Lung (tissue), 12 donors: ENCODE measurements around the gene NEURL4. TPM values are rescaled to one million over a fixed set of nuclear protein-coding genes. Genes with fewer than 3 reads are reported as not detected.

ENCODE experiments used
- ATAC-seq: fragments of 200-7000 bp; cut with Tn5 transposase; one replicate; pipeline ENCODE4 v1.9.1; 2020; ENCODE audit warnings: moderate number of reproducible peaks; ENCODE audit not compliant: insufficient read depth, low FRiP score
- DNase-seq, 3 donors: peaks; one replicate each; pipeline ENCODE4 v3.0.0-alpha.2; 2013 to 2017
- H3K27ac ChIP-seq, 2 donors: one replicate each; pipeline ENCODE4 v1.5.1; 2013; ENCODE audit warnings: mild to moderate bottlenecking in 2 of 2, moderate library complexity in 2 of 2, control low read depth in 1 of 2, inconsistent platforms in 1 of 2, low read depth in 1 of 2, low read length in 1 of 2
- H3K27me3 ChIP-seq, 3 donors: one replicate each; pipeline ENCODE4 v1.5.1; 2013; ENCODE audit warnings: low read length in 2 of 3; ENCODE audit not compliant: control insufficient read depth in 3 of 3, insufficient read depth in 3 of 3
- H3K36me3 ChIP-seq, 4 donors: one replicate each; pipeline ENCODE4 v1.5.1; 2013; ENCODE audit warnings: low read length in 4 of 4, mild to moderate bottlenecking in 1 of 4, moderate library complexity in 1 of 4; ENCODE audit not compliant: control insufficient read depth in 4 of 4, insufficient read depth in 4 of 4
- H3K4me1 ChIP-seq, 5 donors: one replicate each; pipeline ENCODE4 v1.5.1; 2013; ENCODE audit warnings: low read length in 5 of 5, mild to moderate bottlenecking in 2 of 5, moderate library complexity in 1 of 5; ENCODE audit not compliant: control insufficient read depth in 5 of 5, insufficient read depth in 5 of 5
- H3K4me3 ChIP-seq: one replicate; pipeline ENCODE4 v1.5.1; 2013; ENCODE audit warnings: mild to moderate bottlenecking, control low read depth, moderate library complexity
- H3K9ac ChIP-seq, 2 donors: one replicate each; pipeline ENCODE4 v1.5.1; 2013; ENCODE audit warnings: low read length in 2 of 2, control low read depth in 1 of 2; ENCODE audit not compliant: insufficient read depth in 1 of 2
- H3K9me3 ChIP-seq, 4 donors: one replicate each; pipeline ENCODE4 v1.5.1; 2013; ENCODE audit warnings: low read length in 3 of 4, mild to moderate bottlenecking in 1 of 4, moderate library complexity in 1 of 4; ENCODE audit not compliant: control insufficient read depth in 4 of 4, insufficient read depth in 3 of 4
- WGBS, 2 donors: extraction: QIAGEN DNeasy Blood & Tissue Kit; methylation state at CpG; one replicate each; pipeline ENCODE4 v1.1.7; 2013; 5-methylcytosine and 5-hydroxymethylcytosine counted together
- polyA plus RNA-seq, 2 donors: library from polyadenylated mRNA; stranded (reverse); fragments of 200-250 nt; gene quantifications; one replicate each; pipeline ENCODE4 v1.2.1, GENCODE V29; 2013
- total RNA-seq, 2 donors: library from RNA; depleted of rRNA in 1 of 2; stranded (reverse); fragments of >200 nt in 1 of 2; gene quantifications; one replicate each; pipeline ENCODE4 v1.2.1, GENCODE V29; 2014 to 2021
- TF ChIP-seq, protein P1 (sequence below): IDR thresholded peaks from 2 replicates; pipeline ENCODE4 v1.5.1; 2012; ENCODE audit warnings: mild to moderate bottlenecking; ENCODE audit errors: control extremely low read depth, extremely low read depth
- donor health status: control.
- donor health status: control.
- donor health status: Bipolar disorder and iron deficiency.
- donor health status: healthy.
- donor health status: DM: yes; HTN: yes; CAD: no.

NEURL4 gene
- total and polyA plus RNA-seq, 4 donors: 17.3 to 33.9 (median 24.3) TPM

DNA sequence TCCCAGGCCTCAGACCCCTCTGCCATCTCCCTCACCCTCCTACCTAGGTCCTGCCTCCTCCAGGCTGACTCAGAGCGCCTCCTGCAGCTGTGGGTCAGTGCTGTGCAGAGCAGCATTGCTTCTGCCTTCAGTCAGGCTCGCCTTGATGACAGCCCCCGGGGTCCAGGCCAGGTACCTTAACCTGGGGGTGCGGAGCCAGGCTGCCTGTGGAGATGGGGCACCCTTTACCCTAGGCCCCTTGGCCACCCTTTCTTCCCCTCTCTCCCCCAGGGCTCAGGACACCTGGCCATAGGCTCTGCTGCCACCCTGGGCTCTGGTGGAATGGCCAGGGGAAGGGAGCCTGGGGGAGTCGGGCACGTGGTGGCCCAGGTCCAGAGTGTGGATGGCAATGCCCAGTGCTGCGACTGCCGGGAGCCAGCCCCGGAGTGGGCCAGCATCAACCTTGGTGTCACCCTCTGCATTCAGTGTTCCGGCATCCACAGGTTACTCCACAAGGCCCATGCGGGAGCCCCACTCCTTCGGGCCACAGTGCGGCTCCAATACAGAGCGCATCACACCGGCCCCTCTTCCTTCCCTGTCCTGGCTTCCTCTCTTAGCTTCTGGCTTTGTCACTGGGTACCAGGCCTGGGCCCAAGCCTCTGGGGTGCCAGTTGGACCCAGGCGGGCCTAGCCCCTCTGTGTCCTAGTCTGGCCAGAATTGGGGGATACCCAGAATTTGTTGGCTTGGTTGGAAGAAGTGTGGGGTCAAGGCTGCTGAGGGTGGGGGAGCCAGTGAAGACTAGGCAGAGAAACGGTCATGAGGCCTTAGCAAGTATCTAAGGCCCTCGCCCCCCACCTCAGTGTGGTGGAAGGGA lies 17.9 kb upstream of the NEURL4 start:
- H3K4me1 ChIP-seq: peaks cover 0 to 17% (median 4%) of the 10 kb centered on the region in 5 donors
- WGBS, 2 donors: 78 to 90% methylated on average over 18 of the region's 18 CpGs
- H3K4me3 ChIP-seq: no peak overlapping the region
- no peak overlapping the region for H3K27ac ChIP-seq
- H3K27me3 ChIP-seq: no peaks in the 10 kb centered on the region
- ATAC-seq (no peak), DNase-seq (no peak)
- H3K36me3 ChIP-seq: no peaks in the 10 kb centered on the region
- H3K9me3 ChIP-seq: no peaks in the 10 kb centered on the region
- TF ChIP-seq, protein P1, sequence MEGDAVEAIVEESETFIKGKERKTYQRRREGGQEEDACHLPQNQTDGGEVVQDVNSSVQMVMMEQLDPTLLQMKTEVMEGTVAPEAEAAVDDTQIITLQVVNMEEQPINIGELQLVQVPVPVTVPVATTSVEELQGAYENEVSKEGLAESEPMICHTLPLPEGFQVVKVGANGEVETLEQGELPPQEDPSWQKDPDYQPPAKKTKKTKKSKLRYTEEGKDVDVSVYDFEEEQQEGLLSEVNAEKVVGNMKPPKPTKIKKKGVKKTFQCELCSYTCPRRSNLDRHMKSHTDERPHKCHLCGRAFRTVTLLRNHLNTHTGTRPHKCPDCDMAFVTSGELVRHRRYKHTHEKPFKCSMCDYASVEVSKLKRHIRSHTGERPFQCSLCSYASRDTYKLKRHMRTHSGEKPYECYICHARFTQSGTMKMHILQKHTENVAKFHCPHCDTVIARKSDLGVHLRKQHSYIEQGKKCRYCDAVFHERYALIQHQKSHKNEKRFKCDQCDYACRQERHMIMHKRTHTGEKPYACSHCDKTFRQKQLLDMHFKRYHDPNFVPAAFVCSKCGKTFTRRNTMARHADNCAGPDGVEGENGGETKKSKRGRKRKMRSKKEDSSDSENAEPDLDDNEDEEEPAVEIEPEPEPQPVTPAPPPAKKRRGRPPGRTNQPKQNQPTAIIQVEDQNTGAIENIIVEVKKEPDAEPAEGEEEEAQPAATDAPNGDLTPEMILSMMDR: no peak
- no peak overlapping the region for H3K9ac ChIP-seq

DNA sequence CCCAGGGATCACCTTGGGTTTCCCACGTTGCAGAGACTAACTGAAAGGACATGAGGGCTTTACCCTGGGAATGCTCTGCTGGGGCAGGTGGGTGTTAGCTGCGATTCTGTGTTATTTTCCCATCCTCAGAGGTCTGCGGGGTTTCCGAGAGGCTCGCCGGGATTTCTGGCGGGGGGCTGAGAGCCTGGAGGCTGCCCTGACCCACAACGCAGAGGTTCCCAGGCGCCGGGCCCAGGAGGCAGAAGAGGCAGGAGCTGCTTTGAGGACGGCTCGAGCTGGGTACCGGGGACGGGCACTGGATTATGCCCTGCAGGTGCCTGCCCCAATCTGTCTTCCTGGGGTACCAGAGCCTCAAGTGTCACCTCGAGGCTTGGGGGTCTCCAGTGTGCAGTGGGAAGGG lies 14.1 kb upstream of the NEURL4 start:
- Histone ChIP-seq H3K9ac (no peak overlapping the region), H3K27ac (no peak overlapping the region), H3K36me3 (no peaks in the 10 kb centered on the region), H3K27me3 (no peaks in the 10 kb centered on the region), H3K4me1 (no peaks in the 10 kb centered on the region), H3K4me3 (no peak overlapping the region), H3K9me3 (no peaks in the 10 kb centered on the region)
- DNase-seq (no peak), ATAC-seq (no peak)
- 76 to 86% methylated on average over 15 of the region's 15 CpGs for WGBS, 2 donors
- TF ChIP-seq, protein P1: no peak

DNA sequence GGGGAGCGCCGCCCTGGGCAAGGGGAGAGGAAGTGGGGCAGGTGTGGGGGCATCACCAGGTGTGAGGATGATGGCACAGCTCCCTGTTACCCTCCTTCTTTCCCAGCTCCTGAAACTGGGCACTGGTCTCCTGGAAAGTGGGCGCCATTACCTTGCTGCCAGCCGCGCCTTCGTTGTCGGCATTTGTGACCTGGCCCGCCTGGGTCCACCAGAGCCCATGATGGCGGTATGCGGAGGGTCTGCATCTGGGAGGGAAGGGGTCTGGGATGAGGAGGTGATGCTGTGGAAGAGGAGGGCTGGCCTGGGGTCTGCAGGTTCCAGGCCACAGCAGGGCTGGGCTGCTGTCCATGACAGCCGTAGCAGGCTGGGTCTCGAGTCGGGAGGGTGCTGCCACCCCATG lies 12.7 kb upstream of the NEURL4 start:
- peaks cover 0 to 3% (median 0%) of the 10 kb centered on the region in 3 donors for H3K27me3 ChIP-seq
- ATAC-seq: no peak
- H3K9me3 ChIP-seq: no peaks in the 10 kb centered on the region
- TF ChIP-seq, protein P1: no peak
- no peaks in the 10 kb centered on the region for H3K36me3 ChIP-seq
- no peak overlapping the region for H3K27ac ChIP-seq
- 86 to 94% methylated on average over 13 of the region's 13 CpGs for WGBS, 2 donors
- H3K4me1 ChIP-seq: peaks cover 0 to 1% (median 0%) of the 10 kb centered on the region in 5 donors
- no peak overlapping the region for H3K9ac ChIP-seq
- no peak overlapping the region for H3K4me3 ChIP-seq
- DNase-seq: no peak
